HG02885 (cell line): ENCODE measurements around the gene CTBP2.

Source experiments
- ATAC-seq: cut with Tn5 transposase; IDR thresholded peaks from one replicate; pipeline ENCODE4 v1.9.1; 2021; ENCODE audit warnings: mild to moderate bottlenecking; ENCODE audit not compliant: unreplicated experiment, poor library complexity

The CTBP2 gene

GRCh38 chr10:125112697-125113494 is 47.5 kb downstream of the CTBP2 start:
- no peak for ATAC-seq

- no peak for ATAC-seq
These were observed 49.1 kb downstream of the CTBP2 start for GRCh38 chr10:125111118-125111727.

GRCh38 chr10:125107965-125108580 is 52.3 kb downstream of the CTBP2 start:
- ATAC-seq: no peak

GRCh38 chr10:125107166-125107949 is 53.0 kb downstream of the CTBP2 start:
- no peak for ATAC-seq

- no peak for ATAC-seq
These were observed 53.8 kb downstream of the CTBP2 start for GRCh38 chr10:125106586-125106985.

GRCh38 chr10:125105706-125106255 is 54.6 kb downstream of the CTBP2 start:
- no peak for ATAC-seq

GRCh38 chr10:125105155-125105554 is 55.2 kb downstream of the CTBP2 start:
- ATAC-seq: no peak

- ATAC-seq: no peak
These were observed 55.8 kb downstream of the CTBP2 start for GRCh38 chr10:125104559-125104958.

GRCh38 chr10:125103924-125104323 is 56.4 kb downstream of the CTBP2 start:
- no peak for ATAC-seq

GRCh38 chr10:125103466-125103865 is 56.9 kb downstream of the CTBP2 start:
- no peak for ATAC-seq

GRCh38 chr10:125102821-125103220 is 57.5 kb downstream of the CTBP2 start:
- ATAC-seq: no peak

GRCh38 chr10:125102246-125102645 is 58.1 kb downstream of the CTBP2 start:
- ATAC-seq: no peak

- ATAC-seq: no peak
These were observed 58.8 kb downstream of the CTBP2 start for GRCh38 chr10:125101581-125101980.

GRCh38 chr10:125101049-125101448 is 59.3 kb downstream of the CTBP2 start:
- ATAC-seq: no peak

GRCh38 chr10:125097409-125098070 is 62.8 kb downstream of the CTBP2 start:
- ATAC-seq: no peak

GRCh38 chr10:125096975-125097374 is 63.4 kb downstream of the CTBP2 start:
- no peak for ATAC-seq

GRCh38 chr10:125096371-125096770 is 64.0 kb downstream of the CTBP2 start:
- no peak for ATAC-seq

- ATAC-seq: no peak
These were observed 64.6 kb downstream of the CTBP2 start for GRCh38 chr10:125095776-125096175.

GRCh38 chr10:125095228-125095627 is 65.1 kb downstream of the CTBP2 start:
- no peak for ATAC-seq

- ATAC-seq: no peak
These were observed 65.6 kb downstream of the CTBP2 start for GRCh38 chr10:125094806-125095205.
